Measurements from ENCODE around the gene ANKS1B. TPM values are rescaled to one million over a fixed set of nuclear protein-coding genes. Genes with fewer than 3 reads are reported as not detected.

The ANKS1B gene
- total RNA-seq, 2 donors from 2014 or later: not detected

DNA sequence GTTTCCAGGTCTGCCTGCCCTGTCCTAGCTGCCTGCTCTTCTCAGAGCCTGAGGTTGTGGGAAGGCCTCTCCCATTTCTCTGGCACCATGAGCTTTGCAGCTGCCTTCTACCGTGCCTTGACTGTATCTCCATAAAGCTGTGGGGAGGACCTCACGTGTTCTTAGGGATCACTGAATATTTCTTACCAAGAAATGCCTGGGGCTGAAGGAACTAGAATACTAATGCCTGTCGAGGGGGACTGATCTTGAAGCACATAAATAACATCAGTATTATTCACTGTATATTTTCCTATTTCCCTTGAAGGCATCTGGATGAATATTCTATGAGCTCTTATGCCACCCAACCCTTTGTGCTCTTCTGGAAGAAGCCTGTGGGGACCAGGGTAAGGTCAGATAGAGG, 1236.3 kb downstream of the ANKS1B start:
- Mint-ChIP-seq H3K27ac (no peak overlapping the region), H3K9me3 (no peaks in the 10 kb centered on the region), H3K36me3 (no peaks in the 10 kb centered on the region), H3K27me3 (peaks cover 30 to 31% of the 10 kb centered on the region in 2 donors), H3K4me3 (no peak overlapping the region), H3K4me1 (ENCODE audit: low read depth in 2 of 2) (peaks cover 7% of the 10 kb centered on the region in 2 donors)
- DNase-seq (ENCODE audit: low spot score) (no peak), ATAC-seq (no peak)

DNA sequence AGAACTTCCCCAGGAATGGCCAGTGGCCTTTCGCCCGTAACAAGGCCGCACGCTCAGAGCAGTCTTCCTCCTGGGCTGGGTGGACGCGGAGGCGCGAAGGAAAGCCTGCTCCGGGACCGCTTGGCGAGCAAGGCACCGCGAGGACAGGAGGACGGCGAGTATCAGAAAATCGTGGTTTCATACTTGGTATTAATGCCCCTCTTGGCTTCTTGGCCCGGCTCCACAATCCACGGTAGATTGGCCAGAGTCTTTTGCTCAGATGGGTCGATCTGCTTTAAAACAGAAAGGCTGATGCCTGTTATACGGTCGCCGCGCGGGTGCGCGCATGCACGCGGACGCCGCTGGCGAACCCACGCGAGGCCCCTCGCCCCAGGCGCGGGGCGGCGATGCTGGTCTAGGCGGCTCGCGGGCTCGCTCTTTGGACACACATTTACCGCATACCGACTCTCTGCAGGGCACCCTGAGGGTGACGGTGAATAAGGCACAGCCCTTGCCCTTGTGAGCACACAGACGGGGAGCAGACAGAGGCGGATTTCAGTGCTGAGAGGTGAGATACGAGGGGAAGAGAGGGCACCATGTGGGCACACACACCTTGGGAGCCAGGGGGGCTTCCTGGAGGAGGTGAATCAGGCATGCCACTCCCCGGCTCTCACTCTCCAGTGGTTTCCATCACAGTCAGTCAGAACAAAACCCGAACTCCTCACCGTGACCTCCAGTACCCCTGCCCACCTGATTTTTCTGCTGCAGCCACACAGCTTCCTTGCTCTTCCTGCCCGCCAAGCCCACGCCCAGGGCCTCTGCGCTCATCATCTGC, 1239.0 kb downstream of the ANKS1B start:
- no peak for DNase-seq (ENCODE audit: low spot score)
- Mint-ChIP-seq H3K36me3 (no peaks in the 10 kb centered on the region), H3K9me3 (no peaks in the 10 kb centered on the region), H3K27me3 (peaks cover 43% of the 10 kb centered on the region in 2 donors), H3K4me3 (peak overlapping the region; percentile 65), H3K27ac (no peak overlapping the region), H3K4me1 (ENCODE audit: low read depth in 2 of 2) (peaks cover 7 to 11% of the 10 kb centered on the region in 2 donors)
- peak; percentile 17 to 45 for ATAC-seq

DNA sequence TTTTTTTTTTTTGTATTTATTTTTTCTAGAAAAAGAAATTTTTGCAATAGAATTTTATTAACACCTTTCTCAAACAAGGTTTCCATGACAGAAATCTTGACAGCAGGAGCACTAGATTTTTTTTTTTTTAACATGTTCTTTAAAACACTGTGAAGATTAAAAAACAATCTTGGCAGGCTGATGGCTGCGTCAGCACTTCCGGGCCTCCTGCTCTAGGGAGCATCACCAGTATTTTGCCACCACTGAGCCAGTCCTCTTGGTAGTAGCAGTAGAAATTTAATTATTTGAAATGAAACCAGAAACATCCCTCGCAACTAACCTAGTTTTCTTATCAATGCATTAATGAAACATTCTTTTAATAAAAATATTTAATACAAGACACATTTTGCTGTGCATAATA, 1240.1 kb downstream of the ANKS1B start:
- Mint-ChIP-seq H3K4me3 (no peak overlapping the region), H3K4me1 (ENCODE audit: low read depth in 2 of 2) (peaks cover 7 to 11% of the 10 kb centered on the region in 2 donors), H3K27ac (no peak overlapping the region), H3K9me3 (no peaks in the 10 kb centered on the region), H3K36me3 (no peaks in the 10 kb centered on the region), H3K27me3 (peaks cover 39 to 42% of the 10 kb centered on the region in 2 donors)
- ATAC-seq (no peak), DNase-seq (ENCODE audit: low spot score) (no peak)

DNA sequence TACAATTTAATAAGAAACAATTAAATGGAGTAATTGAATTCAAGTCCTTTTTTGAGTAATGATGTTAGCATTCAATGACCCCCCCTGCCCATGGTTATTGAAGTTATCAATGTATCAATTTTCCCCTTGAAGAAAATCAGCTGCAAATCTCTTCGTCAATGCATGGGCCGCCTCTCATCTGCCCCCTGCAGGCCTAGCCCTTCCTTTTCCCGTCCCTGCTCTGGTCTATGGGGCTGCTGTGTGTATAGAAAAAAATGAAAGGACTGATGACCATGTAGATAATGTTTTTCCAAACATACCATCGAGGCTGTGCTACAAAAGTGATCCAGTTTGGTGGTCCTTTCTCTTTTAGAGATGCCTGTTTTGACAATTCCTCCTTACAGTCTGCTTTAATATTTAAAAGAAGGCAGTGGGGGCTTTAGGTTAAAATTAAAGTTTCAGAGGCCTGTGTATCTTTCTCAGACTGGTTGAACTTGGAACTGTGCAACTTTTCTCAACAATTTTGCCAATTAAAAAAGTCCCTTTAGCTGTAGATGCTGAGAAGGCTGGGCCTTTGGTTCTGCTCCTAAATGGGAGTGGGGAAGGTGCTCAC, 1241.3 kb downstream of the ANKS1B start:
- H3K9me3 Mint-ChIP-seq: no peaks in the 10 kb centered on the region
- H3K4me1 Mint-ChIP-seq (ENCODE audit: low read depth in 2 of 2): peaks cover 7 to 11% of the 10 kb centered on the region in 2 donors
- H3K4me3 Mint-ChIP-seq: no peak overlapping the region
- no peaks in the 10 kb centered on the region for H3K36me3 Mint-ChIP-seq
- H3K27ac Mint-ChIP-seq: no peak overlapping the region
- ATAC-seq: peak in 1 of 2 donors; percentile 61
- peaks cover 34 to 36% of the 10 kb centered on the region in 2 donors for H3K27me3 Mint-ChIP-seq
- DNase-seq (ENCODE audit: low spot score): no peak

DNA sequence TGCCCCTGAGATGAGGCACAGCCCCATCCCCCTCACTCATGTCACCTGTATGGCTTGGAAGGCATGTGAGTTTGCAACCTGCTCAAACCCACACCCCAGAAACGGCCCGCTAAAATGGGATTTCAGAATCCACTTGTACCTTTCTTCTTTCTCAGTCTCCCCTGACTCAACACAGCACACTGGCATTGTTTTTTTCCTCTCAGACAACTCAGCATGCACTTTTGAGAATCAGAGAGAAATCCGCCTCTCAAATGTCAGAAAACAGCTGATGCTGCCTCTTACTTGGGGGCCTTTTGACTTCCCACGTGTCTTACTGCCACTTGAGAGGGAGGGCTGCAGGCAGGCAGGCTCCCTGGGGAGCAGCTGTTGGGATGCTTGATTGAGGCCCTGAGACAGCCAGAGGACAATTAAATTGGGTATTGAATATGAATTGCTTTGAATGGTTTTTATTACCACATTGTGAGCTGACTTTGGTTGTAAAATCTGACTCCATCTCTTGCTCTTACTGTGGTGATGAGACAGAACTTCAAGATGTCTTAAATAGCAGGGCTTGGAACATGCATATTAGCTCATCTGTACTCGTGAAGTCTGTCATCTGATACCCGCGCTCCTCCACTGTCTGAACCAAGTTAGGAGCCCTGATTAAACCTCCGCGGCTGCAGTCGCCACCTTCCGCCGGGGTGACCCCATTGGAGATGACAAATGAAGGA, 1243.0 kb downstream of the ANKS1B start:
- Mint-ChIP-seq H3K4me1 (ENCODE audit: low read depth in 2 of 2) (peaks cover 7 to 11% of the 10 kb centered on the region in 2 donors), H3K27ac (no peak overlapping the region), H3K27me3 (peaks cover 21 to 26% of the 10 kb centered on the region in 2 donors), H3K4me3 (no peak overlapping the region), H3K36me3 (no peaks in the 10 kb centered on the region), H3K9me3 (no peaks in the 10 kb centered on the region)
- ATAC-seq (no peak), DNase-seq (ENCODE audit: low spot score) (no peak)

DNA sequence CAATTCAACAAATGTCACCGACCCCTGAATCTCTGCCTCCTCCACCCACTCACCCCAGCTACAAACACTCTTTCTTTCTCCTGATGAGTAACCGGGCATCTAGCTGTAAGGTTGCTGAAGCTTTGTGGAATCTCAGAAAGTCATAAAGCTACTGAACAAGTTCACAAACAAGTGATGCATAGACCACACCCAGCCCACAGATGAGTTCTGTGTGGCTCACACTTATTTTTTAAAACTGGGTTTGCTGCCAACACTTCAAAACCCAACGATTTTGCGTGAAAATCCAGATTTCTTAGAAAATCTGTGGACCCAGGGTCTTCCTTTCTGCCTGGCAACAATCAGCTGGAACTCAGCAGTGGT, 1243.6 kb downstream of the ANKS1B start:
- ATAC-seq (no peak), DNase-seq (ENCODE audit: low spot score) (no peak)
- Mint-ChIP-seq H3K27me3 (peaks cover 15 to 20% of the 10 kb centered on the region in 2 donors), H3K27ac (no peak overlapping the region), H3K9me3 (no peaks in the 10 kb centered on the region), H3K4me1 (ENCODE audit: low read depth in 2 of 2) (peaks cover 2 to 7% of the 10 kb centered on the region in 2 donors), H3K36me3 (peaks cover 3% of the 10 kb centered on the region), H3K4me3 (no peak overlapping the region)

DNA sequence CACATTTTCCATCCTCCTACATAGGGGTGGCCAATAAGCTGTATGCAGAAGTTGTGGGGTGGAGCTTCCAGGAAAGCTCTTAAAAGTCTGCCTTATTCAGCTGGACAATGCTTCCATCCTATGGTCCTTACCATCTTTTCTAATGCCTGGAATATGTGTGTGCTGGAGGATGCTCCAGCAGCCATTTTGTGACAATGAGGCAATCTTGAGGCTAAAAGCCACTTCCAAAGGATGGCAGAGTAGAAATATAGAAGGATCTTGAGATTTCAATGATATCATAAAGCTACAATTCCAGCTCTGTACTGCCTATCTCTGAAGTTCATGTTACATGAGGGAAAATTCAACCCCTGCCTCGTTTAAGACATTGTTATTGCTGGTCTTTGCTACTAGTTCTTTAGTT, 1244.0 kb downstream of the ANKS1B start:
- no peak overlapping the region for H3K4me3 Mint-ChIP-seq
- ATAC-seq: no peak
- H3K4me1 Mint-ChIP-seq (ENCODE audit: low read depth in 2 of 2): peaks cover 0 to 4% of the 10 kb centered on the region in 2 donors

DNA sequence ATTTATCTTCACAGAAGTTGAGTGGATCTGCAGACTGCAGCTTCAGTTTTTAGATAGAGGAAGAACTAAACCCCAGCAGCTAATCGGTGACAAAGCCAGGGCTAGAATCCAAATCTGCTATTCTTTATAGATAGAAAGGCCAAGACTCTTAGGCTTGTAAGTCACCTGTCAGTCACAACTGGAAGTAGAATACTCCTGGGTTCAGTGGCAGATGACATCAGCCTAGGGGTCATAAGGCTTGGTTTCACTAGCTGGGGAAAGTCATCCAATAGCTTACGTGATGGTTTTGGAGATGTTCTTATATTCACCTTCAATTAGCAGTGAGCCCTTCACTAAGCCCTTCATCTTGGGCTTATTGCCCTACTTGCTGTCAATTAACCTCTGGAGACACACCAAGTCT, 1246.2 kb downstream of the ANKS1B start:
- H3K36me3 Mint-ChIP-seq: peaks cover 10% of the 10 kb centered on the region
- H3K4me1 Mint-ChIP-seq (ENCODE audit: low read depth in 2 of 2): peaks cover 0 to 4% of the 10 kb centered on the region in 2 donors
- DNase-seq (ENCODE audit: low spot score) (no peak), ATAC-seq (no peak)
- H3K27me3 Mint-ChIP-seq: peaks cover 13 to 19% of the 10 kb centered on the region in 2 donors
- H3K4me3 Mint-ChIP-seq: no peak overlapping the region
- H3K9me3 Mint-ChIP-seq: no peaks in the 10 kb centered on the region
- H3K27ac Mint-ChIP-seq: no peak overlapping the region

More for the DNA sequence above, 1244.0 kb downstream of the ANKS1B start:
- no peak for DNase-seq (ENCODE audit: low spot score)
- Mint-ChIP-seq H3K36me3 (peaks cover 7% of the 10 kb centered on the region), H3K9me3 (no peaks in the 10 kb centered on the region), H3K27ac (no peak overlapping the region), H3K27me3 (peaks cover 13 to 19% of the 10 kb centered on the region in 2 donors)

DNA sequence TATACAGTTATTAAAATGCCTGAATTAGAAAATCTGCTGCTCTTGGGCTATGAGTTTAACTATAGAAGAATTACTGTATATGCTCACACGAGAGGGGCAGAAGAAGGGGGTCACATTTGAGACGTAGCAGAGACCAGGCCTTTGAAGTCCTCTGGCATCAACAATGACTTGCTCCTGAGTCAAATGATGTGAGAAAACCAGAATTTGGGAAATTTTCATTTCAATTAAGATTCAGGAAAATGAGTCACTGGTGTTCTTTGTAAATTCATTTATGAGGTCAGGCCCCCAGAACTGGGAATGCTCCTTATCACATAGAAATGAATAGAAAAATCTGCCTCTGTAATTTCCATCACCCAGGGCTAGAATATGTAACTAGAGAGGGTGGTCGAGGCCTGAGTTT, 1246.7 kb downstream of the ANKS1B start:
- no peak overlapping the region for H3K4me3 Mint-ChIP-seq
- ATAC-seq (no peak), DNase-seq (ENCODE audit: low spot score) (no peak)
- peaks cover 13 to 14% of the 10 kb centered on the region in 2 donors for H3K27me3 Mint-ChIP-seq
- peaks cover 10% of the 10 kb centered on the region for H3K36me3 Mint-ChIP-seq
- H3K4me1 Mint-ChIP-seq (ENCODE audit: low read depth in 2 of 2): peaks cover 0 to 4% of the 10 kb centered on the region in 2 donors
- H3K27ac Mint-ChIP-seq: no peak overlapping the region
- H3K9me3 Mint-ChIP-seq: no peaks in the 10 kb centered on the region

DNA sequence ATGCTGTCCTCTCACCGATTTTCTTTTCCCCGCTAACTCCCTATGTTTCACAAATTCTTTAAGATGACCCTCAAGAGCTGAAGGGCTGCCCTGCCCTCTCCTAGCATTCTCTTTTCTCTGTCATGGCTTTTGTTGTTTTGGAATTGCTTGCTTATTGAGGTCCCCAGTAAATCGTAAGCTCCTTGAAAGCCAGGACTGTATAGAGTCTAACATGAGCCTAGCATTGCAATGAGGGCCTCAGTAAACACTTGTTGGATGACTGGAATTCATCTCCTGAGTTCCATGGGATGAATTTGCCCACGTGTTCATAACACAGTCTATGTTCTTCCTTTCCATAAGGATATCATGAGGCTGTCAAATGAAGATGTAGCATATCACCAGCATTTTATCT, 1247.4 kb downstream of the ANKS1B start:
- Mint-ChIP-seq H3K27me3 (peaks cover 13 to 14% of the 10 kb centered on the region in 2 donors), H3K9me3 (no peaks in the 10 kb centered on the region), H3K4me1 (ENCODE audit: low read depth in 2 of 2) (peaks cover 0 to 4% of the 10 kb centered on the region in 2 donors), H3K4me3 (no peak overlapping the region), H3K27ac (no peak overlapping the region), H3K36me3 (peaks cover 10% of the 10 kb centered on the region)
- DNase-seq (ENCODE audit: low spot score): no peak
- ATAC-seq: no peak

DNA sequence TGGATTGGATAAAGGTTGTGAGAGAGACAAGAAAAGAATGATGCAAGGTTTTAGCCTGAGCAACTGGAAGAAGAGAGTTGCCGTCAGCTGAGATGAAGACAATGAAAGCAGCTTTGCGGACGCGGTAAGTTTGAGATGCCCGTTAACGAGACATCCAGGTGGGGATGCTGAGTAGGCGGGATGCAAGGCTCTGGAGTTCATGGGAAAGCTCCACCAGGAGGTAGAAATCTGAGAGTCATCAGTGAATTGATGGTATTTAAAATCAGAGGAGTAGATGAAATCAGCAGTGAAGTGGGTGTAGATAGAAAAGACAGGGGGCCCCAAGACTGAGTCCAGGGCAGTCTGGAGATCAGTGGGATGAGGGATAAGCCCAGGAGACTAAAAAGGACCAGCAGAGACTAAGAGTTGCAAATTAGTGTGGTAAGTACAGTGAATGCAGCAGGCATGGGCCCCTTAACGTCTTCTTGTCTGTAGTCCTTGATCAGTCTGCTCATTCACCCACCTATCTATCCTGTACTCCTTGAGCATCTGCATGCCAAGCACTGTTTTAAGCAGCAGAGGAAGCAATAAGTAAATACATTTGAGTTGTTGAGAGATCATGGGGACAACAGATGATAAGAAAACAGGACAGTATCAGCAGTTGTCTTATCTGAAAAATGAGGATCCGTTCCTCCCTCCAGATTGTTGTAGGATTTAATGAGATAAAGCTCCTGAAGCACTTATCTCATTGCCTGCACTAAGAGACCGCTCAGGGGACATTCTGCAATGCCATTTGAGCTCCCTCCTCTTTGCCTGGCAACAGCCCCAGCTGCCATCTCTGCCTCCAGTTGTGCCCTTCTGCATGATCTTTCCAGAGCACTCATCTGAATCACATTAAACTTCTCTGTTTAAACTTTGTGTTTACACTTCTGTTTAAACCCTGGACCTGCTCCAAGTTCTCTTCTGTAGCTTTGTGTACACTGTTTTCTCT, 1248.1 kb downstream of the ANKS1B start:
- peaks cover 0 to 4% of the 10 kb centered on the region in 2 donors for H3K4me1 Mint-ChIP-seq (ENCODE audit: low read depth in 2 of 2)
- H3K4me3 Mint-ChIP-seq: no peak overlapping the region
- no peaks in the 10 kb centered on the region for H3K9me3 Mint-ChIP-seq
- no peak for DNase-seq (ENCODE audit: low spot score)
- peaks cover 10 to 11% of the 10 kb centered on the region in 2 donors for H3K27me3 Mint-ChIP-seq
- peaks cover 10% of the 10 kb centered on the region for H3K36me3 Mint-ChIP-seq
- no peak for ATAC-seq
- no peak overlapping the region for H3K27ac Mint-ChIP-seq

DNA sequence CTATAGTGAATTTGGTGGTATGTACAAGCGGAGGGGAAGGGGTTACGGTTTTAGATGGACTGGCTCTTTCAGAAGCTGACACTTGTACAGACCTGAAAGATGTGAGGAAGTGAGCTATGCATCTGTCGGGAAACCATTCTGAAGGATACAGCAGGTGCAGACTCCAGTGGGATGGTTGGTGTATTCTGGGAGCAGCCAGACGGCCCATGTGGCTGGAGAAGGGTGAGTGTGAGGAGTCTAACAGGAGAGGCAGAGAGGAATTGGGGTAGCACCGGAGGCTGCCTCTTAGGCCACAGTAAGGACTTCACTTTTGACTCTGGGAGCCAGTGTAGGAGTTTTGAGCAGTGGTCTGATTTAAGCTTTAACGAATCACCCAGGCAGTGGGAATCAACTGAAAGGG, 1248.9 kb downstream of the ANKS1B start:
- Mint-ChIP-seq H3K27me3 (peaks cover 2 to 4% of the 10 kb centered on the region in 2 donors), H3K36me3 (peaks cover 10% of the 10 kb centered on the region), H3K27ac (no peak overlapping the region), H3K9me3 (no peaks in the 10 kb centered on the region), H3K4me3 (no peak overlapping the region), H3K4me1 (ENCODE audit: low read depth in 2 of 2) (no peaks in the 10 kb centered on the region)
- DNase-seq (ENCODE audit: low spot score) (no peak), ATAC-seq (no peak)

DNA sequence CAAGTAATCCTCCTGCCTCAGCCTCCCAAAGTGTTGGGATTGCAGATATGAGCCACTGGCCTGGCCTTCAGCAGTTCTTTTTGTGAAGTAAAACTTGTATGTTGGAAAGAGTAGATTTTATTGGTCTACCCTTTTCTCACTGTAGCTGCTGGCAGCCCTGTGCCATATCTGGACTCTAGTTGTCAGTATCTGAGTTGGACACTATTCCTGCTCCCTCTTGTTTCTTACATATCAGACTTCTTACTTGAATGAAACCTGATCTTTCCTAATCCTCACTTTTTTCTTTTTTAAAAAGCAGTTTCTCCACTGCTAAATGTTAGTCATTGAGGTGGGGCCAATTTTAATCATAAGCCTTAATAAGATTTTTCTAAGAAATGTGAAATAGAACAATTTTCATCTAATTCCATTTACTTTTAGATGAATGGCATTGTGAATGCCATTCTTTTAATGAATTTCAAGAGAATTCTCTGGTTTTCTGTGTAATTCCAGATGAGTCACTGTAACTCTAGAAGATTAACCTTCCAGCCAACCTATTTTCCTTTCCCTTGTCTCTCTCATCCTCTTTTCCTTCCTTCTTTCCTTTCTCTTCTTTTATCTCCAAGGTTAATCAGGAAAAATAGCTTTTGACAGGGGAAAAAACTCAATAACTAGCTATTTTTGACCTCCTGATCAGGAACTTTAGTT, 1250.9 kb downstream of the ANKS1B start:
- ATAC-seq (no peak), DNase-seq (ENCODE audit: low spot score) (no peak)
- Mint-ChIP-seq H3K27ac (peak overlapping the region in 1 of 2 donors; percentile 18), H3K27me3 (no peaks in the 10 kb centered on the region), H3K9me3 (no peaks in the 10 kb centered on the region), H3K4me3 (no peak overlapping the region), H3K4me1 (ENCODE audit: low read depth in 2 of 2) (no peaks in the 10 kb centered on the region), H3K36me3 (peaks cover 12% of the 10 kb centered on the region)

Data from natural killer cell treated with Interleukin-12 subunit alpha and Interleukin-12 subunit beta and Interleukin-15 and Interleukin-18, amount 100 ng/mL, for 72 hours (primary cell).